H9 (cell line): Measurements from ENCODE around the gene SEPTIN12. TPM values are rescaled to one million over a fixed set of nuclear protein-coding genes. Genes with fewer than 3 reads are reported as not detected.

ENCODE experiments used
- DNase-seq: peaks from one replicate; pipeline ENCODE4 v3.0.0-alpha.2; 2017
- H2AFZ ChIP-seq: one replicate; pipeline ENCODE4 v1.6.1; 2013; ENCODE audit warnings: mild to moderate bottlenecking, low read length, control low read depth, moderate library complexity
- H2AK5ac ChIP-seq: 2 replicates; pipeline ENCODE4 v1.6.1; 2013; ENCODE audit warnings: low read length, control low read depth, mixed read lengths; ENCODE audit not compliant: insufficient read length
- H2BK120ac ChIP-seq: one replicate; pipeline ENCODE4 v1.6.1; 2013; ENCODE audit warnings: low read depth, mild to moderate bottlenecking, low read length, control low read depth, inconsistent platforms; ENCODE audit not compliant: poor library complexity, severe bottlenecking
- H2BK12ac ChIP-seq: 2 replicates; pipeline ENCODE4 v1.6.1; 2013; ENCODE audit warnings: low read length, control low read depth, mixed read lengths, low read depth; ENCODE audit not compliant: insufficient read length
- H2BK15ac ChIP-seq: 2 replicates; pipeline ENCODE4 v1.6.1; 2013; ENCODE audit warnings: low read depth, low read length, control low read depth
- H2BK20ac ChIP-seq: one replicate; pipeline ENCODE4 v1.6.1; 2013; ENCODE audit warnings: low read depth, mild to moderate bottlenecking, low read length, control low read depth, inconsistent platforms; ENCODE audit not compliant: poor library complexity, severe bottlenecking
- H2BK5ac ChIP-seq: 2 replicates; pipeline ENCODE4 v1.6.1; 2013; ENCODE audit warnings: low read length, control low read depth, mixed read lengths; ENCODE audit not compliant: insufficient read length
- H3K14ac ChIP-seq: 2 replicates; pipeline ENCODE4 v1.6.1; 2013; ENCODE audit warnings: low read length, control low read depth; ENCODE audit not compliant: insufficient read depth
- H3K18ac ChIP-seq: 2 replicates; pipeline ENCODE4 v1.6.1; 2013; ENCODE audit warnings: low read depth, mild to moderate bottlenecking, mixed read lengths, low read length, control low read depth; ENCODE audit not compliant: insufficient read length
- H3K23ac ChIP-seq: 2 replicates; pipeline ENCODE4 v1.6.1; 2013; ENCODE audit warnings: low read length, control low read depth, mixed read lengths, low read depth; ENCODE audit not compliant: insufficient read length
- H3K23me2 ChIP-seq: 2 replicates; pipeline ENCODE4 v1.6.1; 2013; ENCODE audit warnings: low read depth, mild to moderate bottlenecking, mixed read lengths, low read length, control low read depth; ENCODE audit not compliant: insufficient read length, poor library complexity, severe bottlenecking
- H3K27ac ChIP-seq: 2 replicates; pipeline ENCODE4 v1.5.1; 2013; ENCODE audit warnings: low read length, control low read depth, mixed read lengths, low read depth; ENCODE audit not compliant: insufficient read length
- H3K27me3 ChIP-seq: 2 replicates; pipeline ENCODE4 v1.6.1; 2013; ENCODE audit warnings: low read length, control low read depth, inconsistent platforms; ENCODE audit not compliant: insufficient read depth
- H3K4ac ChIP-seq: 2 replicates; pipeline ENCODE4 v1.6.1; 2013; ENCODE audit warnings: low read depth, mild to moderate bottlenecking, control low read depth, inconsistent platforms, low read length, moderate library complexity
- H3K4me1 ChIP-seq: 2 replicates; pipeline ENCODE4 v1.6.1; 2013; ENCODE audit warnings: low read length, control low read depth, inconsistent platforms; ENCODE audit not compliant: insufficient read depth
- H3K4me2 ChIP-seq: 2 replicates; pipeline ENCODE4 v1.6.1; 2013; ENCODE audit warnings: low read length, control low read depth, mixed read lengths; ENCODE audit not compliant: insufficient read length, insufficient read depth
- H3K56ac ChIP-seq: 2 replicates; pipeline ENCODE4 v1.6.1; 2013; ENCODE audit warnings: low read depth, mild to moderate bottlenecking, mixed read lengths, low read length, control low read depth; ENCODE audit not compliant: insufficient read length
- H3K79me1 ChIP-seq: 2 replicates; pipeline ENCODE4 v1.6.1; 2013; ENCODE audit warnings: low read depth, mild to moderate bottlenecking, moderate library complexity, low read length, control low read depth, inconsistent platforms; ENCODE audit not compliant: insufficient read depth, poor library complexity, severe bottlenecking
- H3K79me2 ChIP-seq: 2 replicates; pipeline ENCODE4 v1.6.1; 2013; ENCODE audit warnings: low read length, control low read depth, inconsistent platforms; ENCODE audit not compliant: insufficient read depth
- H3K9ac ChIP-seq: 2 replicates; pipeline ENCODE4 v1.6.1; 2013; ENCODE audit warnings: low read length, control low read depth, mixed read lengths; ENCODE audit not compliant: insufficient read length; ENCODE audit errors: extremely low read depth
- H3K9me3 ChIP-seq: one replicate; pipeline ENCODE4 v1.6.1; 2013; ENCODE audit warnings: low read depth, low read length, inconsistent platforms; ENCODE audit not compliant: control insufficient read depth
- H3T11ph ChIP-seq: one replicate; pipeline ENCODE4 v1.6.1; 2013; ENCODE audit warnings: mild to moderate bottlenecking, low read length, control low read depth, inconsistent platforms
- H4K20me1 ChIP-seq: one replicate; pipeline ENCODE4 v1.6.1; 2013; ENCODE audit not compliant: control insufficient read depth, insufficient read length, insufficient read depth
- H4K5ac ChIP-seq: 2 replicates; pipeline ENCODE4 v1.6.1; 2013; ENCODE audit warnings: low read depth, mild to moderate bottlenecking, mixed read lengths, low read length, control low read depth; ENCODE audit not compliant: insufficient read length
- H4K8ac ChIP-seq: replicated peaks from 2 replicates; pipeline ENCODE4 v1.6.1; 2013; ENCODE audit warnings: low read length, control low read depth, mixed read lengths, low read depth; ENCODE audit not compliant: insufficient read length
- H4K91ac ChIP-seq: 2 replicates; pipeline ENCODE4 v1.6.1; 2013; ENCODE audit warnings: low read depth, mild to moderate bottlenecking, moderate library complexity, mixed read lengths, low read length, control low read depth; ENCODE audit not compliant: insufficient read length
- H3K27ac Mint-ChIP-seq, 3 experiments: 2 replicates in 2 of 3; 3 replicates in 1 of 3; pipeline ENCODE4 v1.8.0; 2020 to 2021; ENCODE audit warnings: mixed read lengths in 3 of 3, mild to moderate bottlenecking in 1 of 3, moderate library complexity in 1 of 3
- H3K27me3 Mint-ChIP-seq: 2 replicates; pipeline ENCODE4 v1.8.0; 2021; ENCODE audit warnings: low read depth, mild to moderate bottlenecking, moderate library complexity, mixed read lengths
- H3K36me3 Mint-ChIP-seq, 3 experiments: 2 replicates in 2 of 3; 3 replicates in 1 of 3; pipeline ENCODE4 v1.8.0; 2020 to 2021; ENCODE audit warnings: low read depth in 3 of 3, mixed read lengths in 3 of 3; ENCODE audit not compliant: insufficient read depth in 1 of 3
- H3K4me1 Mint-ChIP-seq, 2 experiments: 2 replicates each; pipeline ENCODE4 v1.8.0; 2020; ENCODE audit warnings: mixed read lengths in 2 of 2
- H3K4me3 Mint-ChIP-seq, 2 experiments: 2 replicates in 1 of 2; 3 replicates in 1 of 2; pipeline ENCODE4 v1.8.0; 2020 to 2021; ENCODE audit warnings: mild to moderate bottlenecking in 2 of 2, mixed read lengths in 2 of 2, moderate library complexity in 1 of 2
- H3K9me3 Mint-ChIP-seq, 2 experiments: 2 replicates in 1 of 2; 3 replicates in 1 of 2; pipeline ENCODE4 v1.8.0; 2020; ENCODE audit warnings: mild to moderate bottlenecking in 2 of 2, mixed read lengths in 2 of 2, moderate library complexity in 1 of 2
- CTCF ChIP-seq: fragments of 200-600 bp; sonication (generic); conservative IDR thresholded peaks from 3 replicates; pipeline ENCODE4 v1.8.0; 2021; ENCODE audit warnings: antibody characterized with exemption, mild to moderate bottlenecking
- WGBS: extraction: QIAGEN DNeasy Blood & Tissue Kit; methylation state at CpG from one replicate; pipeline ENCODE4 v1.1.7; 2013; ENCODE audit warnings: missing lambda C conversion rate, low lambda C conversion rate, mixed read lengths; ENCODE audit not compliant: insufficient read length; ENCODE audit errors: extremely low coverage; 5-methylcytosine and 5-hydroxymethylcytosine counted together
- total RNA-seq: library from RNA; stranded (reverse); gene quantifications from 2 replicates; pipeline ENCODE4 v1.2.1, GENCODE V29; 2021

SEPTIN12 gene
- total RNA-seq, 1 experiment from 2014 or later = 0.48 TPM

GRCh38 chr16:4772351-4772750, 15.8 kb downstream of the SEPTIN12 start:
- no peak overlapping the region for H2BK20ac ChIP-seq
- Mint-ChIP-seq H3K4me1 (peaks cover 14 to 16% of the 10 kb centered on the region in 2 experiments), H3K9me3 (no peaks in the 10 kb centered on the region), H3K36me3 (no peaks in the 10 kb centered on the region), H3K27me3 (no peaks in the 10 kb centered on the region; the same call in none of the 2 replicates), H3K27ac (no peak overlapping the region), H3K4me3 (no peak overlapping the region)
- H3K18ac ChIP-seq = no peak overlapping the region
- H3K27me3 ChIP-seq = no peaks in the 10 kb centered on the region
- H2BK5ac ChIP-seq = no peak overlapping the region
- H3K79me1 ChIP-seq = no peaks in the 10 kb centered on the region
- no peaks in the 10 kb centered on the region for H4K20me1 ChIP-seq
- H3K23ac ChIP-seq = no peak overlapping the region
- no peak overlapping the region for H2BK12ac ChIP-seq
- H2BK15ac ChIP-seq = no peak overlapping the region
- no peak overlapping the region for H3K4ac ChIP-seq
- no peaks in the 10 kb centered on the region for H3K79me2 ChIP-seq
- H2AFZ ChIP-seq = no peak overlapping the region
- no peak overlapping the region for H3K9ac ChIP-seq
- H4K5ac ChIP-seq = no peak overlapping the region
- no peaks in the 10 kb centered on the region for H3K4me1 ChIP-seq
- H2AK5ac ChIP-seq = no peak overlapping the region
- H4K8ac ChIP-seq = no peak overlapping the region
- no peak overlapping the region for H3T11ph ChIP-seq
- no peak overlapping the region for H3K56ac ChIP-seq
- DNase-seq = no peak
- H3K4me2 ChIP-seq = no peak overlapping the region
- no peak for TF ChIP-seq CTCF
- no peaks in the 10 kb centered on the region for H3K9me3 ChIP-seq
- H3K14ac ChIP-seq = no peak overlapping the region
- H2BK120ac ChIP-seq = no peak overlapping the region
- no peak overlapping the region for H4K91ac ChIP-seq
- no peak overlapping the region for H3K27ac ChIP-seq
- H3K23me2 ChIP-seq = peaks cover 8% of the 10 kb centered on the region
- no CpG with 5 or more reads among the region's 5 CpGs for WGBS
